Lung (tissue), 12 donors: ENCODE results near the gene STIP1. TPM values are rescaled to one million over a fixed set of nuclear protein-coding genes. Genes with fewer than 3 reads are reported as not detected.
"Not testable (repeated sequence)": the region's sequence is repeated elsewhere in the genome, so short reads cannot be mapped to it uniquely, and the experiment has no call there.

Experiments
- ATAC-seq: fragments of 200-7000 bp; cut with Tn5 transposase; one replicate; pipeline ENCODE4 v1.9.1; 2020; ENCODE audit warnings: moderate number of reproducible peaks; ENCODE audit not compliant: insufficient read depth, low FRiP score
- DNase-seq, 3 donors: peaks; one replicate each; pipeline ENCODE4 v3.0.0-alpha.2; 2013 to 2017
- H3K27ac ChIP-seq, 2 donors: one replicate each; pipeline ENCODE4 v1.5.1; 2013; ENCODE audit warnings: mild to moderate bottlenecking in 2 of 2, moderate library complexity in 2 of 2, control low read depth in 1 of 2, inconsistent platforms in 1 of 2, low read depth in 1 of 2, low read length in 1 of 2
- H3K27me3 ChIP-seq, 3 donors: one replicate each; pipeline ENCODE4 v1.5.1; 2013; ENCODE audit warnings: low read length in 2 of 3; ENCODE audit not compliant: control insufficient read depth in 3 of 3, insufficient read depth in 3 of 3
- H3K36me3 ChIP-seq, 4 donors: one replicate each; pipeline ENCODE4 v1.5.1; 2013; ENCODE audit warnings: low read length in 4 of 4, mild to moderate bottlenecking in 1 of 4, moderate library complexity in 1 of 4; ENCODE audit not compliant: control insufficient read depth in 4 of 4, insufficient read depth in 4 of 4
- H3K4me1 ChIP-seq, 5 donors: one replicate each; pipeline ENCODE4 v1.5.1; 2013; ENCODE audit warnings: low read length in 5 of 5, mild to moderate bottlenecking in 2 of 5, moderate library complexity in 1 of 5; ENCODE audit not compliant: control insufficient read depth in 5 of 5, insufficient read depth in 5 of 5
- H3K4me3 ChIP-seq: one replicate; pipeline ENCODE4 v1.5.1; 2013; ENCODE audit warnings: mild to moderate bottlenecking, control low read depth, moderate library complexity
- H3K9ac ChIP-seq, 2 donors: one replicate each; pipeline ENCODE4 v1.5.1; 2013; ENCODE audit warnings: low read length in 2 of 2, control low read depth in 1 of 2; ENCODE audit not compliant: insufficient read depth in 1 of 2
- H3K9me3 ChIP-seq, 4 donors: one replicate each; pipeline ENCODE4 v1.5.1; 2013; ENCODE audit warnings: low read length in 3 of 4, mild to moderate bottlenecking in 1 of 4, moderate library complexity in 1 of 4; ENCODE audit not compliant: control insufficient read depth in 4 of 4, insufficient read depth in 3 of 4
- WGBS, 2 donors: extraction: QIAGEN DNeasy Blood & Tissue Kit; methylation state at CpG; one replicate each; pipeline ENCODE4 v1.1.7; 2013; 5-methylcytosine and 5-hydroxymethylcytosine counted together
- polyA plus RNA-seq, 2 donors: library from polyadenylated mRNA; stranded (reverse); fragments of 200-250 nt; gene quantifications; one replicate each; pipeline ENCODE4 v1.2.1, GENCODE V29; 2013
- total RNA-seq, 2 donors: library from RNA; depleted of rRNA in 1 of 2; stranded (reverse); fragments of >200 nt in 1 of 2; gene quantifications; one replicate each; pipeline ENCODE4 v1.2.1, GENCODE V29; 2014 to 2021
- TF ChIP-seq, protein P1 (sequence below): IDR thresholded peaks from 2 replicates; pipeline ENCODE4 v1.5.1; 2012; ENCODE audit warnings: mild to moderate bottlenecking; ENCODE audit errors: control extremely low read depth, extremely low read depth
- donor health status: control.
- donor health status: control.
- donor health status: Bipolar disorder and iron deficiency.
- donor health status: healthy.
- donor health status: DM: yes; HTN: yes; CAD: no.

STIP1 gene
- total and polyA plus RNA-seq, 4 donors: 75.9 to 122 (median 94.8) TPM

DNA sequence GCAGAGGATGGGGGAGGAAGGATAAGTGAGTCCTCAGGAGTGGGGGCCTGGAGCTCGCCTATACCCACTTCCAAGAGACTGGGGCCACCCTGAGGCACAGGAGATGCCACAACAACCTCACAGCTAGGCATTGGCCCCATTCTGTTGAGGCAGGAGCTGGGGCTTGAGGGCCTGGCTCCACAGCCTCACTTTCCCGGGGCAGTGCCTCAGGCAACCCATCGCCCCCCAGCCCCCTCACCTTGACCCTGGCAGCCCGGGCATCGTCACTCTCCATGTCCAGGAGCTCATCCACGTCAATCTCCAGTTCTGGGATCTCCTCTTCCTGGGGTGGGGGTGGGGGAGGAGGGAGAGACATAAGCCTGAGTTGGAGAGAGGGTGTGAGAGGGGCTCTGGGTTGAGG lies 59.0 kb downstream of the STIP1 start:
- Histone ChIP-seq H3K27ac (peak overlapping the region; percentile 61 to 84), H3K4me1 (peaks cover 0 to 29% (median 12%) of the 10 kb centered on the region in 5 donors), H3K4me3 (no peak overlapping the region), H3K9me3 (no peaks in the 10 kb centered on the region), H3K9ac (no peak overlapping the region), H3K36me3 (peaks cover 0 to 10% (median 1%) of the 10 kb centered on the region in 4 donors), H3K27me3 (no peaks in the 10 kb centered on the region)
- ATAC-seq (no peak), DNase-seq (no peak)
- TF ChIP-seq, protein P1, sequence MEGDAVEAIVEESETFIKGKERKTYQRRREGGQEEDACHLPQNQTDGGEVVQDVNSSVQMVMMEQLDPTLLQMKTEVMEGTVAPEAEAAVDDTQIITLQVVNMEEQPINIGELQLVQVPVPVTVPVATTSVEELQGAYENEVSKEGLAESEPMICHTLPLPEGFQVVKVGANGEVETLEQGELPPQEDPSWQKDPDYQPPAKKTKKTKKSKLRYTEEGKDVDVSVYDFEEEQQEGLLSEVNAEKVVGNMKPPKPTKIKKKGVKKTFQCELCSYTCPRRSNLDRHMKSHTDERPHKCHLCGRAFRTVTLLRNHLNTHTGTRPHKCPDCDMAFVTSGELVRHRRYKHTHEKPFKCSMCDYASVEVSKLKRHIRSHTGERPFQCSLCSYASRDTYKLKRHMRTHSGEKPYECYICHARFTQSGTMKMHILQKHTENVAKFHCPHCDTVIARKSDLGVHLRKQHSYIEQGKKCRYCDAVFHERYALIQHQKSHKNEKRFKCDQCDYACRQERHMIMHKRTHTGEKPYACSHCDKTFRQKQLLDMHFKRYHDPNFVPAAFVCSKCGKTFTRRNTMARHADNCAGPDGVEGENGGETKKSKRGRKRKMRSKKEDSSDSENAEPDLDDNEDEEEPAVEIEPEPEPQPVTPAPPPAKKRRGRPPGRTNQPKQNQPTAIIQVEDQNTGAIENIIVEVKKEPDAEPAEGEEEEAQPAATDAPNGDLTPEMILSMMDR: no peak
- 36 to 44% methylated on average over 6 of the region's 6 CpGs for WGBS, 2 donors

DNA sequence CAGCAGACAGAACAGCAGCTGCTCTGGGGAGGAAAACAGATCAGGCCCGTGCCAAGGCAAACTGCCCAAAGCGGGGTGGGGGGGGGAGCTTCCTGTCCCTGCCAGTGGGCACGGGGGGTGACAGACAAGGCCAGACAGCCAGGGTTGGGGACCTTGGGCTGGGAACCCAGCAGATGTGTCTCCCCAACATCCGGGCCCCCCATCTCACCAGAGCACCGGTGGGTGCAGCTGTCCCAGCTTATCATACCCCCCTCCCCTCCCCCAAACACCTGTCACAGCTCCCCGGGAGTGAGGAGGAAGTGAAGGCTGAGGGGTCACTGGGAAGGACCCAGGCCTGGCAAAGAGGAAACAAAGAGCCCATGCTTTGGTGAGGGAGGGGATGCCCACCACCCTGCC lies 59.4 kb downstream of the STIP1 start:
- 0 to 1% methylated on average over 6 of the region's 6 CpGs for WGBS, 2 donors
- no peak for DNase-seq
- peaks cover 0 to 28% (median 8%) of the 10 kb centered on the region in 5 donors for H3K4me1 ChIP-seq

DNA sequence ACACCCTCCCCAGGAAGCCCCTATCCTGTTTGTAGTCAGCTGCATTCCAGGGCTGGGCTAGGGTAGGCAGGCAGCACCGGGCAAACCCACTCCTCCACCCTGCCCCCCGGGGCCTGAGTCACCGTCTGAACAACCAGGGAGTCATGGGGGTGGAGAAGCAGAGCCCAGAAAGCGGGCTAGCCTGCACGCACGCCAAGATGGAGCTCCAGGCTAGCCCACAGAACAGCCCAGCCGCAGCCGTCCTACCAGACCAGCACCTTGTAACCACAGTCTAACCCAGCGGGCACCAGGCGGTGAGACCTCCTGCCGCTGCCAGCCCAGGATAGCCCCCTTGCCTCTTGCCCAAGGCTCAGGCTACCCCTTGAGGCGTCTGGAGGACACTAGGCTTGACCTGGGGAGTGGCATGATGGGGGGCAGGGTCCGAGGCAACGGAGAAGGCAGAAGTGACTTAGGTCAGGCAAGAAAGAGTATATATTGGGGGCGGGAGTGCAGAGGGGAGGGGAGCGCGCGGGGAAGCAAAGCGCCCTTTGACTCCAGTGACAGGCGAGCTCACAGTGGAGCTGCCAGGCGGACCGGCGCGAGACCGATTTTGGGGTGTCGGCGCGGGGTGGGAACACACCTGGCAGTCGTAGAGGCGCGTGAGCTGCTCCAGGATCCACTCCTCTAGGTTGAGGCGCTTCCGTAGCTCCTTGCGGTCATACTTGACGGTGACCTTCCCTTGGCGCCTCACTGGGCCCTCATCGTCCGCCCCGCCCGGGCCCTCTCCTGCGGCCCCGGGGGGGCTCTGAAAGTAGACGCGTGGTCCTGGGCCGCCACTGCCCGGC lies 60.0 kb downstream of the STIP1 start:
- Histone ChIP-seq H3K4me3 (peak overlapping the region; percentile 61), H3K4me1 (peaks cover 0 to 31% (median 5%) of the 10 kb centered on the region in 5 donors), H3K36me3 (peaks cover 0 to 10% (median 1%) of the 10 kb centered on the region in 4 donors), H3K27ac (peak overlapping the region; percentile 84 to 88), H3K27me3 (no peaks in the 10 kb centered on the region), H3K9ac (peak overlapping the region in 1 of 2 donors; percentile 11), H3K9me3 (no peaks in the 10 kb centered on the region)
- ATAC-seq (no peak), DNase-seq (peak; percentile 47 to 66 (median 66))
- 0 to 1% methylated on average over 44 to 46 of the region's 46 CpGs for WGBS, 2 donors
- TF ChIP-seq, protein P1: no peak

More for the DNA sequence above, 59.4 kb downstream of the STIP1 start:
- Histone ChIP-seq H3K9me3 (no peaks in the 10 kb centered on the region), H3K27ac (peak overlapping the region; percentile 61 to 84), H3K4me3 (peak overlapping the region; percentile 61), H3K27me3 (no peaks in the 10 kb centered on the region), H3K9ac (no peak overlapping the region), H3K36me3 (peaks cover 0 to 10% (median 1%) of the 10 kb centered on the region in 4 donors)
- TF ChIP-seq, protein P1: no peak
- ATAC-seq: no peak

DNA sequence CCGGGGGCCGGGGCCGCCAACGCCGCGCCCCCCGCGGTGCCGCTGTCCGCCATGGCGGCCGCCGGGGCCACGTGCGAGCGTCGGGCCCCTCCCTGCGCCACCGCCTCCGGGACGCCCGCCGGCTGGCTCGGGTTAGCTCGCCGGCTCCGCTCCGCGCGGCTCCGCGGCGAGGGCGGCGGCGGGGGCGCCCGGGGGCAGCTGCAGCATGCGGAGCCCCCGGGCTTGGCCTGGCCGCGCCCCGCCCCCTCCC lies 60.6 kb downstream of the STIP1 start:
- not testable (repeated sequence) for H3K9me3 ChIP-seq, DNase-seq, H3K9ac ChIP-seq, H3K27me3 ChIP-seq, ATAC-seq
- Histone ChIP-seq H3K27ac (peak overlapping the region in 1 of 2 donors; percentile 88), H3K4me1 (peaks cover 0 to 32% (median 5%) of the 10 kb centered on the region in 5 donors), H3K4me3 (peak overlapping the region; percentile 61), H3K36me3 (peaks cover 0 to 10% (median 1%) of the 10 kb centered on the region in 4 donors)
- WGBS, 2 donors: 0 to 1% methylated on average over 2 to 42 of the region's 43 CpGs
